BE2C (cell line): ENCODE measurements around the gene SHLD2.
A peak's percentile ranks its signal among the peaks of the same experiment; 100 is the strongest.
"Not testable (repeated sequence)": the region's sequence is repeated elsewhere in the genome, so short reads cannot be mapped to it uniquely, and the experiment has no call there.

Experiments
- DNase-seq: peaks from one replicate; pipeline ENCODE4 v3.0.0-alpha.2; 2020
- H3K27me3 ChIP-seq: fragments of 250-450 bp; sonication (Bioruptor Pico); 2 replicates; pipeline ENCODE4 v1.5.1; 2020; ENCODE audit warnings: mild to moderate bottlenecking
- H3K36me3 ChIP-seq: fragments of 250-450 bp; sonication (Bioruptor Pico); 2 replicates; pipeline ENCODE4 v1.5.1; 2020; ENCODE audit warnings: mild to moderate bottlenecking
- H3K4me1 ChIP-seq: fragments of 250-450 bp; sonication (Bioruptor Pico); 2 replicates; pipeline ENCODE4 v1.5.1; 2020
- H3K4me3 ChIP-seq: 2 replicates; pipeline ENCODE4 v1.5.1; 2011; ENCODE audit warnings: low read depth, low read length
- H3K9me3 ChIP-seq: fragments of 250-450 bp; sonication (Bioruptor Pico); 2 replicates; pipeline ENCODE4 v1.5.1; 2020
- TF ChIP-seq, protein P1 (sequence below): IDR thresholded peaks from 2 replicates; pipeline ENCODE4 v1.5.1; 2012; ENCODE audit warnings: mild to moderate bottlenecking, low read depth, low read length

The SHLD2 gene

GRCh38 chr10:87095236-87095945, 385 bp downstream of the SHLD2 start:
- Histone ChIP-seq H3K4me1 (no peaks in the 10 kb centered on the region; the same call in 1 of the 2 replicates), H3K4me3 (peak overlapping the region; percentile 80), H3K27me3 (no peaks in the 10 kb centered on the region), H3K36me3 (no peaks in the 10 kb centered on the region; the same call in 1 of the 2 replicates), H3K9me3 (no peaks in the 10 kb centered on the region)
- TF ChIP-seq, protein P1, sequence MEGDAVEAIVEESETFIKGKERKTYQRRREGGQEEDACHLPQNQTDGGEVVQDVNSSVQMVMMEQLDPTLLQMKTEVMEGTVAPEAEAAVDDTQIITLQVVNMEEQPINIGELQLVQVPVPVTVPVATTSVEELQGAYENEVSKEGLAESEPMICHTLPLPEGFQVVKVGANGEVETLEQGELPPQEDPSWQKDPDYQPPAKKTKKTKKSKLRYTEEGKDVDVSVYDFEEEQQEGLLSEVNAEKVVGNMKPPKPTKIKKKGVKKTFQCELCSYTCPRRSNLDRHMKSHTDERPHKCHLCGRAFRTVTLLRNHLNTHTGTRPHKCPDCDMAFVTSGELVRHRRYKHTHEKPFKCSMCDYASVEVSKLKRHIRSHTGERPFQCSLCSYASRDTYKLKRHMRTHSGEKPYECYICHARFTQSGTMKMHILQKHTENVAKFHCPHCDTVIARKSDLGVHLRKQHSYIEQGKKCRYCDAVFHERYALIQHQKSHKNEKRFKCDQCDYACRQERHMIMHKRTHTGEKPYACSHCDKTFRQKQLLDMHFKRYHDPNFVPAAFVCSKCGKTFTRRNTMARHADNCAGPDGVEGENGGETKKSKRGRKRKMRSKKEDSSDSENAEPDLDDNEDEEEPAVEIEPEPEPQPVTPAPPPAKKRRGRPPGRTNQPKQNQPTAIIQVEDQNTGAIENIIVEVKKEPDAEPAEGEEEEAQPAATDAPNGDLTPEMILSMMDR, result no peak
- DNase-seq, result peak; percentile 87

- Histone ChIP-seq H3K9me3 (no peaks in the 10 kb centered on the region), H3K4me3 (no peak overlapping the region), H3K4me1 (no peaks in the 10 kb centered on the region), H3K36me3 (peaks cover 12% of the 10 kb centered on the region), H3K27me3 (no peaks in the 10 kb centered on the region)
- DNase-seq, result no peak
- TF ChIP-seq, protein P1, result no peak
Measured at GRCh38 chr10:87101996-87102395, 7.0 kb downstream of the SHLD2 start.

GRCh38 chr10:87104727-87105126, 9.7 kb downstream of the SHLD2 start:
- not testable (repeated sequence) for DNase-seq, H3K4me1 ChIP-seq, H3K4me3 ChIP-seq, H3K27me3 ChIP-seq, H3K9me3 ChIP-seq
- peaks cover 16% of the 10 kb centered on the region for H3K36me3 ChIP-seq

DNA sequence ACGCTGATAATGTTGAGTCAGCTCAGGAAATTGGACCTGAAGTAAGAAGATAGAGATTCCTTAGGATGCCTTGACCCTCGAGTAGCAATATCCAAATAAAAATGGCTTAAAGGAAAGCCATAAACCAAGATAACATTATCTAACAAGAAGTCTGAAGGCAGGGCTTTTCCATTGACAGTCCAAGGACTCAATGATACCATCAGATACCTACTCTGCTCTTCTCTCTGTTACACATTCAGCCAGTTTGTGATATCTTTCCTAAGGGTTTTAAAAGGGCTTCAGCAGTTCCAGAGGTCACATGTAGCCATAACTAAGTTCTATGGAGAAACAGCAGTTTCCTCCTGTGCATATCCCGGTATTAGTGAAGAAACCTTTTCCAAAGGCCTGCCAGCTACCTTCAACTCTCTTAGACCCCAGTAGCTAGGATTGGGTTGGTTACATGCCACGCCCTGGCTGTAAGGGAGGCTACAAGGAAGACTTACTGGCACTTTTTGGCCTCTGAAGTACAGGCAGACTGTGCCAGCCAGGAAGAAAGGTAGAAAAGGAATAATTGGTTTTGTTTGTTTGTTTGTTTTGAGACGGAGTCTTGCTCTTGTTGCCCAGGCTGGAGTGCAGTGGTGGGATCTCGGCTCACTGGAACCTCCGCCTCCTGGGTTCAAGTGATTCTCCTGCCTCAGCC, 10.6 kb downstream of the SHLD2 start:
- H3K4me1 ChIP-seq, result no peaks in the 10 kb centered on the region
- no peaks in the 10 kb centered on the region for H3K9me3 ChIP-seq
- DNase-seq, result no peak
- no peaks in the 10 kb centered on the region for H3K27me3 ChIP-seq
- no peak overlapping the region for H3K4me3 ChIP-seq
- TF ChIP-seq, protein P1, result no peak
- peaks cover 16% of the 10 kb centered on the region for H3K36me3 ChIP-seq

DNA sequence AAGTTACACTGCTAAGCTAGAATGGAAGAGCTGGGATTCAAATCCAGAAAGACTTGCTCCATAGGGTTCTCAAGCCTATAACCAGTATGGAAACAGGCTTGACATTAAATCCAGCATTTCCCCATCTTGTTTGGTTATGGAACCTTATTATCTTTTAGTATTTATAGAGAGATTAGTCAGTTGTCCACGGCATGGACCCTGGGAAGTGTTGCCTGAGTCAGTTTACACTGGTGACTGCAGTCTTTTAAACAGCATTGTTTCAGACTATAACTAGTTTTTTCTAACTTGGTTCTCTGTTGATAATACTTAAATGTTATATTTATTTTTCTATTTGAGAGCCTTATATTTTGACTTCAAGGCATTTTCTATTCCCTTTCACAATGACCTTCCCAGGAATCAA, 23.1 kb downstream of the SHLD2 start:
- H3K9me3 ChIP-seq, H3K4me1 ChIP-seq, H3K27me3 ChIP-seq, H3K4me3 ChIP-seq, DNase-seq, H3K36me3 ChIP-seq: not testable (repeated sequence)

DNA sequence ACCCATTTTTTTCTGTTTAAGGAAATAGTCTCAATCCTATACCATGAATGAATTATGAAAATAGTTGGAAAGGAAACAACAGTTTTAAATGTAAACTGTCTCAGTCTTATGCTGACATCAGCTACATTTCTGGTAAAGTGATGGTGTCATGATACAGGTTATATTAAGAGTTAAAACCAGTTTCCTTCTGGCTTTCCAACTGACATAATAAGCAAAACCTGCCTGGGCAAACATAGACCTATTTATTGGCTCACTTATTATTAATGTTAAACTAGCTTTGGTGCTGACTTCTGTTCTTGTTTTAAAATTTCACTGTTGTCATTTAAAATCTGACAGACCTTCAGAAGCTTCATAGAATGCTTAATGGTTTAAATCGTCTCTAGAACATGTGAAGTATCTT, 24.0 kb downstream of the SHLD2 start:
- H3K27me3 ChIP-seq, DNase-seq, H3K36me3 ChIP-seq, H3K4me1 ChIP-seq, H3K9me3 ChIP-seq, H3K4me3 ChIP-seq: not testable (repeated sequence)

GRCh38 chr10:87123351-87123750, 28.3 kb downstream of the SHLD2 start:
- H3K36me3 ChIP-seq, DNase-seq, H3K9me3 ChIP-seq, H3K4me1 ChIP-seq, H3K27me3 ChIP-seq, H3K4me3 ChIP-seq: not testable (repeated sequence)

DNA sequence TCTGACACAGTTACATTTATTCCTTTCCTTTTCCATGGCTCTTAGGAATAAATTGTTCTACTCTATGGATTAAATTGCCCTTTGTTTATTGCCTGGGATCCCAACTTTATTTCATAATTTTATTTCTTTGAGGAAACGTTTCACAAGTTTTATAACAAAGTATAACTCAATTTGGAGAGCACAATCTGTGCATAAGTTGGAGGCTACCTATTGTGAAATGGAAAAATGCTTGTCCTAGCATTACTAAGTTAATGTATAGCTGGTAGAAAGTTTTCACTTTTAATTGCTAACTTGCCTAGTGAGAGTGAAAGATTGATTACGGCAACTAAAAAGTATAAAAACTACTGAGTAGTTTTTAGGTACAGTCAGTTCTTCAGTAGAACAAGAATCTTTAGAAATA, 32.0 kb downstream of the SHLD2 start:
- not testable (repeated sequence) for DNase-seq, H3K4me3 ChIP-seq, H3K4me1 ChIP-seq, H3K27me3 ChIP-seq, H3K9me3 ChIP-seq, H3K36me3 ChIP-seq

GRCh38 chr10:87127607-87128156, 32.7 kb downstream of the SHLD2 start:
- not testable (repeated sequence) for H3K4me3 ChIP-seq, H3K4me1 ChIP-seq, H3K9me3 ChIP-seq, H3K27me3 ChIP-seq, H3K36me3 ChIP-seq, DNase-seq

DNA sequence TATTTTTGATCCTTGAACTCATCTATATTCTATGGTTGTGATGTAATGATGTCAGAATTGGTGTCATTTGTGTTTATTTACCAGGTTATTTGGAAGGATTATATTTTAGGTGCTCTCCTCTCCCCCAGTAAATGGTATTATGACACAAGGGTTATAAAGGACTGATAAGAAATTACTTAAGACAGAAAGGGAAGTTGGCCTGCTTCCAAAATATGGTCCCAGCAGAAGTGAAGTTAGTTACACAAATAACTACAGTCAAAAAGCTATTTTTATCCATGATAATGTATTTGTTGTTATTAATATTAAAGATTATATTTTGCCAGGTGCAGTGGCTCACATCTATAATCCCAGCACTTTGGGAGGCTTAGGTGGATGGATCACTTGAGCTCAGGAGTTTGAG, 37.2 kb downstream of the SHLD2 start:
- not testable (repeated sequence) for H3K27me3 ChIP-seq, H3K36me3 ChIP-seq, H3K4me1 ChIP-seq, DNase-seq, H3K9me3 ChIP-seq, H3K4me3 ChIP-seq

DNA sequence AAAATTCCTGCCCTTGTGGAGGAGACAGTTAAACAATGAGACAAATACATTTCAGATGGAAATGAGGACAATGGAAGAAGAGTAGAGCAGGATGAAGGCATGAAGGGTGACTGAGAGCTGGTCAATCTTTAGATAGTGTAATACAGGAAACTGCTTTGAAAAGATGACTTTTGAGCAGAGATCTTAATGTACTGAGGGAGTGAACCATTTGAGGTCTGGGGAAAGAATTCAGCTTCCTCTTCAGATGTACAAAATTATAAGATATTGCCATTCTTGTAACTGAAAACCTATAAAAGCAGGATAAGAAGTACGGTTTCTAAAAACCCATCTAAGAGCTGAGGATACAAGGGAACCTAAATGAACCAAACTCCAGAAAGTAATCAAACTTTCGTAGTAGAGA, 38.9 kb downstream of the SHLD2 start:
- H3K4me3 ChIP-seq, H3K27me3 ChIP-seq, H3K4me1 ChIP-seq, DNase-seq, H3K36me3 ChIP-seq, H3K9me3 ChIP-seq: not testable (repeated sequence)

GRCh38 chr10:87134440-87134839, 39.4 kb downstream of the SHLD2 start:
- not testable (repeated sequence) for H3K4me1 ChIP-seq, H3K36me3 ChIP-seq, H3K9me3 ChIP-seq, H3K4me3 ChIP-seq, DNase-seq, H3K27me3 ChIP-seq

DNA sequence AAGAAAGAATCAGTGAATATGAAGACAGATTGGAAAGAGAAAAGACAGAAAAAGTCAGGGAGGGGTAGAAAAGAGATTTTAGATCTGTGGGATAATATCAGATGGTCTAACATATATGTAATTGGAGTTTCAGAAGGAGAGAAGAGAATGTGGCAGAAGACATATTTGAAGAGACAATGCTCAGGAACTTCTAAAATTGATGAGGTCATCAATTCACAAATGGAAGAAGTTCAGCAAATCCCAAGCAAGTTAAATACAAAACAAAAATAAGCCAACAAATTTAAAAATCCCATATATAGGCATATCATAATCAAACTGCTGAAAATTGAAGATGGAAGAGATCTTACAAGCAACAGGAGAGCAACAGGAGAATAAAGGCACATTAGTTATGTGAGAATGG, 42.5 kb downstream of the SHLD2 start:
- not testable (repeated sequence) for H3K9me3 ChIP-seq, H3K27me3 ChIP-seq, DNase-seq, H3K4me1 ChIP-seq, H3K36me3 ChIP-seq, H3K4me3 ChIP-seq
